Fibroblast of mammary gland (primary cell): ENCODE measurements around the gene RALGPS1.
A peak's percentile ranks its signal among the peaks of the same experiment; 100 is the strongest.

Experiments used
- DNase-seq: peaks from one replicate; pipeline ENCODE4 v3.0.0-alpha.2; 2010; ENCODE audit warnings: low read depth
- H3K4me3 ChIP-seq: 2 replicates; pipeline ENCODE4 v1.5.1; 2011; ENCODE audit warnings: low read depth, mild to moderate bottlenecking, low read length, moderate library complexity; ENCODE audit not compliant: control insufficient read depth
- TF ChIP-seq, protein P1 (sequence below): conservative IDR thresholded peaks from 2 replicates; pipeline ENCODE4 v1.5.1; 2011; ENCODE audit warnings: low read depth, low read length, inconsistent platforms; ENCODE audit not compliant: control insufficient read depth, insufficient read depth

Gene RALGPS1

DNA sequence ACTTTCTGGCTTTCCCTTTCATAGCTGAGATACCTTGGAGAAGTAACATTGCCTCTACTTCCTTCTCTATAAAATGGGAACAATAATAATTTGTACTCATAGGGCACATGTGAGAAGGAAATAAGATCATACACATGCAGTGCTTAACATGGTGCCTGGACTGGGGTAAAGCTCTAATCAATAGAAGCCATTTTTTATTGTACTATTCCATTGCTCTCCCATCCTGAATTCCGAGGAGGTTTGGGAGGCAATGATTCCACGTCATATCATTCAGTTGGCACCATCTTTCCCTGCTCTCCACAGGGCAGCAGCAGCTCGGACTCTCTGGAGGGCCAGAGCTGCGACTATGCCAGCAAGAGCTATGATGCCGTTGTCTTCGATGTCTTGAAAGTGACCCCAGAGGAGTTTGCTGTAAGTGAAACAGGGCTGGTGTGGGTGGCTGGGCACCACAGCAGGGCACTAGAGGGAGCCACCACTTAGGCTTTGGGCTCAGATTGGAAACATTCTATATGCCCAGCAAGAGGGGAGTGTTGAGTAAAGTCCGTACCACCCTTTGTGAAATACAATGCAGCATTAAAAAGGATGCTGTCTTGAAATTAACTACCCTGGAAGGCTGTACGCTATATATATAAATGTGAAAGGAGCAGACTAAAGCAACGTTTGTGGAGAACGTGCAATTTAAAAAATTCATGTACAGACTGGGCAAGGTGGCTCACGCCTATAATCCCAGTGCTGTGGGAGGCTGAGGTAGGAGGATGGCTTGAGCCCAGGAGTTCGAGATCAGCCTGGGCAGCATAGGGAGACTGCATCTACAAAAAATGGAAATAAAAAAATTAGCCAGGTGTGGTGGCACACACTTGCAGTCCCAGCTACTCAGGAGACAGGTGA, 51.2 kb downstream of the RALGPS1 start:
- TF ChIP-seq, protein P1, sequence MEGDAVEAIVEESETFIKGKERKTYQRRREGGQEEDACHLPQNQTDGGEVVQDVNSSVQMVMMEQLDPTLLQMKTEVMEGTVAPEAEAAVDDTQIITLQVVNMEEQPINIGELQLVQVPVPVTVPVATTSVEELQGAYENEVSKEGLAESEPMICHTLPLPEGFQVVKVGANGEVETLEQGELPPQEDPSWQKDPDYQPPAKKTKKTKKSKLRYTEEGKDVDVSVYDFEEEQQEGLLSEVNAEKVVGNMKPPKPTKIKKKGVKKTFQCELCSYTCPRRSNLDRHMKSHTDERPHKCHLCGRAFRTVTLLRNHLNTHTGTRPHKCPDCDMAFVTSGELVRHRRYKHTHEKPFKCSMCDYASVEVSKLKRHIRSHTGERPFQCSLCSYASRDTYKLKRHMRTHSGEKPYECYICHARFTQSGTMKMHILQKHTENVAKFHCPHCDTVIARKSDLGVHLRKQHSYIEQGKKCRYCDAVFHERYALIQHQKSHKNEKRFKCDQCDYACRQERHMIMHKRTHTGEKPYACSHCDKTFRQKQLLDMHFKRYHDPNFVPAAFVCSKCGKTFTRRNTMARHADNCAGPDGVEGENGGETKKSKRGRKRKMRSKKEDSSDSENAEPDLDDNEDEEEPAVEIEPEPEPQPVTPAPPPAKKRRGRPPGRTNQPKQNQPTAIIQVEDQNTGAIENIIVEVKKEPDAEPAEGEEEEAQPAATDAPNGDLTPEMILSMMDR, result peak; percentile 99
- DNase-seq, result peak; percentile 71
- no peak overlapping the region for H3K4me3 ChIP-seq

DNA sequence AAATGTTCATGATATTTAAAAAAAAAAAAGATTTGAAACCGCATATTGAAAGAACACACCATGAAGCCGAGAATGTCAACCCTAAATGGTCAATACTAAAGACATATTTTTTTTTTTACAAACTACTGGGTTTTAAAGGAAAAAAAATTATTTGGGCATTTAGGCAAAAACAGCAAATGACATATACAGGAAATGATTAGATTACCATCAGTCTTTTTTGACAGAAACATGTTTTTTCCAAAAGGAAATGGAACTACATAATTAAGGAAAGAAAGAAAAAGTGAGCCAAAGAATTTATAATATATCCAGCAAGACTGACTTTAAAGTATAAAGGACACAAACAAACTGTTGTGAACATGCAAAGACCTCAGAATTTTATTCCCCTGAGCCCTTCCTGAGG, 56.7 kb downstream of the RALGPS1 start:
- no peak overlapping the region for H3K4me3 ChIP-seq
- TF ChIP-seq, protein P1, result no peak
- no peak for DNase-seq

DNA sequence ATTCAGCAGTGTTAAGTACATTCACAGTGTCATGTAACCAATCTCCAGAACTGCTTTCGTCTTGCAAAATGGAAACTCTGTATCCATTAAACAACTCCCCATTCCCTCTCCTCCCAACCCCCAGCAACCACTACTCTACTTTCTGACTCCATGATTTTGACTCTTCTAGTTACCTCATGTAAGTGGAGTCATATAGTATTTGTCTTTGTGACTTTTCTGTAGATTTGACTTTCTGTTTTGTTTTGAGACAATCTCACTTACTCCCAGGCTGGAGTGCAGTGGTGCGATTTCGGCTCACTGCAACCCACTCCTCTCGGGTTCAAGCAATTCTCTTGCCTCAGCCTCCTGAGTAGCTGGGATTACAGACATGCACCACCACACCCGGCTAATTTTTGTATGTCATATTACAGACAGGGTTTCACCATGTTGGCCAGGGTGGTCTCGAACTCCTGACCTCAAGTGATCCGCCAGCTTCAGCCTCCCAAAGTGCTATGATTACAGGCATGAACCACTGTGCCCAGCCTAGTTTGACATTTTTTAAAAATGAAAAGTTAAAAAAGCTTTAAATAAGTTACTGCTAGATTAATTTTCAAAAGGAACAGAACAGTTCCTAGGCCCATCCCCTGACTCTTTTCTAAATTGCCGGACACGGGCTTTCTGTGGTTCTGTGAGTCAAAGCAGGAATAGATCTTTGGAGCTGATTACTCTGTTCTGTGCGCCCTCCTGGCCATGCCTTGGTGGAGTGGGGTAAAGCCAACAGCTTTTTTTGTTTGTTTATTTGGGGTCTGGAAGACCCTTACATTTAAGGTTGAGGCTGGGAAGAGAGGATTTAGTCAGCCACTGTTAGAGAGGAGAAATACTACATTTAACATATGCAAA, 59.3 kb downstream of the RALGPS1 start:
- TF ChIP-seq, protein P1, result no peak
- DNase-seq, result no peak

DNA sequence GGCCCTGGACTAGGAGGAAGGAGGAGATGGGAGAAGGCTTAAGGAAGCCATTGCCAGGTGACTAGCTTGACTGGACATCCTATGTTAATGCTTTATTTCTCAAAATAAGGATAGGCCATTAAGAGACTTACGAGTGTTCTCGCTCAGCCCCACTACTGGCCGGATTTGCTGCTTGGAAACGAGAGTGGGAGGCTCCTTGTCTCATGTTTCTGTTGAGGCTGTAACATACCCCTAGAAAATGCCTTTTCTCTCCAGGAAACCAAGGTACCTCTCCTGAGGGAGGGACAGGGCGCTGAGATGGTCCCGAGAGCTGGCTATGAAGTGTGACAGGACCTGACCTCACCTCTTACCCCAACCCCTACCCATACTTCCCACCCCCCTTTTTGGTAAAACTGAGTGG, 60.0 kb downstream of the RALGPS1 start:
- no peak for DNase-seq
- no peak overlapping the region for H3K4me3 ChIP-seq
- TF ChIP-seq, protein P1, result no peak

More for the DNA sequence above, 59.3 kb downstream of the RALGPS1 start:
- no peak overlapping the region for H3K4me3 ChIP-seq

DNA sequence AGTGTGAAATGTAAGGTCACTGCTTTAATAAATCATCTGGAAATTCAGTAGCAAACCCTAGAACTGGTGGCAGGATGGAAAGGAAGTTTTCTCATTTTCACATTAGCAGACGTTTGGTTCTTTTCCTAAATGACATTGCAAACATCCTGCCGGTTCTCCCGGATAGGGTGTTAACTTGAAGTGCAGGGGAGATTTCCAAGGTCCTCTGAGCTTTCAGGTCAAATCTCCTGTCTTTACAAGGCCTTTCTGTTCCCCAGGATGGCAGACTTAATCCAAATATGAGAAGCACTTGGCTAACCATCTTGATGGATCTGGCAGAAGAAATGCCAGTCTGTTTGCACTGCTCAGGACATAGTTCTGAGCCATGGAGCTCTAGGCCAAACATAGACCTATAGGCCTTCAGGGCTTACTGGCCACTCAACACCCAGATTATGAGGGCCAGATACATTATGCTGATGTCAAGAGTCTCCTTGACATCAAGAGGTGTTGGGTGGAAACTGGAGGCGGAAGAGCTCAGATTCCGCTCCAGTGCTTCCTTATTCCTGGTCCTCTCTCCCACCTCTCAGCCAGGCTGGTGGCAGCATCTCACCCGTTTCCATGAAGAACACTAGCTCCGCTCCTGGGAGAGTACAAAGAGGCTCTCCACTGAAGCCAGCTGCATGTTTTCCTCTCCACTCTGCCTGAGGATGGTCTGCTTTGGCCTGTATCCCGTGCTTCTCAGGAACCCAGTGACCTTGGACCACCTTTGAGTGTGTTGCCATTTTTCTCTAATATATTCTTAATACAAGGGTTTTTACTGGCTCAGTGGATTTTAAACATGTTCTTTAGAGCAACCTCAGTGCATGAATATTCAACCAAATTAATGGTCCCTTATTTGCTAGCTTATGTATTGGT, 61.0 kb downstream of the RALGPS1 start:
- no peak overlapping the region for H3K4me3 ChIP-seq

More for the DNA sequence above, 61.0 kb downstream of the RALGPS1 start:
- TF ChIP-seq, protein P1, result no peak
- no peak for DNase-seq
